Placental epithelial cell (primary cell): ENCODE measurements around the gene CDC73. TPM values are rescaled to one million over a fixed set of nuclear protein-coding genes. Genes with fewer than 3 reads are reported as not detected.

Source experiments
- small RNA-seq: library from RNA; depleted of rRNA; stranded (forward); fragments of <200 nt; gene quantifications from one replicate; pipeline ENCODE3, GENCODE V24; 2012
- total RNA-seq: library from RNA; depleted of rRNA; stranded (reverse); fragments of >200 nt; gene quantifications from 2 replicates; pipeline ENCODE4 v1.2.3, GENCODE V29; 2012

CDC73 gene
- 20.4 and 23.6 TPM in 2 replicates for total RNA-seq

DNA sequence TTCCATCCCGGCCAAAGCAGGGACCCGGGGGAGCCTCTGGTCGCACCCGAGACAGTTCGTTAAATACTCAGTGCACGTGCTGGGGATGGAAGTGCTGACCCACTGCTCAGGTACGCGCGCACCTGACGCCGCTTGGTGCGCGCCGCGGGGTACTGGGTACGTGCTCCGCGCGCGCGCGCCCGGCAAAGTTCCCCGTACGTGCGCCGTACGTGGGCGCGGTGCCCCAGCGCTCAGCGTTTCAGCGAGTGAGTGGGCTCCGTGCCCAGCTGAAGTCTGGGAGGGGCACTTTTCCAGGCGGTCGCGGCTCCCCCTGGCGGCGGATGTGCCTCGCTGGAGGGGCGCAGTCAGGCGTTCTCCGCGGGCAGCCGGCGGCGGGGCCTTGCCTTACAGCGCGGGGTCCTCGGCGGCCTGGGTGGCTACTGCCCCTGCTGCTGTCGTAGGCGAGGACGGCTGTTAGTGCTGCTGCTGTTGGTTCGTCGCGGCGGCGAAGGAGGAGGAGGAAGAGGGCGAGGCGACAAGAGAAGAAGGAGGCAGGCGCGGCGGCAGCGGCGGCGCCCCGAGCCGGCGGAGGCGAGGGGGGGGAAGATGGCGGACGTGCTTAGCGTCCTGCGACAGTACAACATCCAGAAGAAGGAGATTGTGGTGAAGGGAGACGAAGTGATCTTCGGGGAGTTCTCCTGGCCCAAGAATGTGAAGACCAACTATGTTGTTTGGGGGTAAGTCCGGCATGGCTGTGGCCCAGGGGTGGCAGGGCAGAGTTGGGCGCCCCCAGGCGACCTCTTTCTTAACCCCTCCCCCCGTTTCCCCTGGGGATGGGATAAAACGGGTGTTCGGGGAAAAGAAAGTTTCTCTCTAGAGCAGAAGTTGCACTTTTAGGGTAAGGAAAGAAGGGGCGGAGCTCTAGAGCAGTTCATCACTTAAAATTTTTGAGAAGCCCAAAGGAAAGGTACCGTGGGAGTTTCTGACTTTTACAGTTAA lies at the start of gene CDC73:
CDC73 (plus strand) TSS at position 416 of the 978 bp plus-strand sequence; CDS start at position 586, 170 bp downstream.

DNA sequence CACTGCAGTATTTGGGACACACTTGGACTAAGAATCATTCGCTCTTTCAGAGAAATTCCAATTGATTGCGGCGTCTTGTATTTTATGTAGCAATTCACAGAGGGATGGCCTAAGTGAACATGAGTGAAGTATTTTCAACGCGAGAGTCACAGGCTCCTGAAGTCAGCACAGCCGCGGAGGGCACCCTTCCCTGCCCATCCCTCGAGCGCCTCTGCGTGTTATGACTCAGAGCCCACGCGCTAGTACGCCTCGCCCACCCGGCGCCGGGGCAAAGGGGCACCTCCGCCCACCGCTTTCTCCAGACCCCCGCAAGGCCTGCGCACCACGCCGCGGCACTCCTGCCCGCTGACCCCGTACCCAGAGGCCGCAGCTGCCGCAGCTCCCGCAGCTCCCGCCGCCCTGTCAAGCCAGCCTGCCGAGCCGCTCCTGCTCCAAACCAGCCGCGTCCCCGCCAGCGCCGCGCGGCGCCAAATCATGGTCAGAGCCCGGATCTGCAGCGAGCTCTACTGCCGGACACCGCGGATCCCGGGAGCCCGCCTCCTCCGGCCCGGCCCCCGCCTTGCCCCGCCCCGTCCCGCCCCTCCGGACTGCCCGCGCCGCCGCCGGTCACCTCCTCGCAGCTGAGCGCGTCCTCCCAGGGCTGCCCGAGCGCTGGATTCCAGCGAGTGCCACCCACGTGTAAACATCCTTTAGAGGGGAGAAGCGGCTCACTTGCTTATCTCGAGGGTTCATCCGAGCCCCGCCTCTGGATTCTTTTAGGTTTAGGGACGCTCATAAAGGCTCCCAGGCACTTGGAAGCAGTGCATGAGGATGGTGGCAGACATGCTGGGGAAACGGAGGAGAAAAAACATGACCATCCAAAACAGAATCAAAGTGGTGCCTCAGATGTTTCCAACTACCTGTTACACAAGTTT lies 16.7 kb upstream of the CDC73 start, which contains the start of gene GLRX2:
GLRX2 (minus strand) TSS at position 508 of the 914 bp plus-strand sequence; CDS start at position 476, 32 bp downstream.

DNA sequence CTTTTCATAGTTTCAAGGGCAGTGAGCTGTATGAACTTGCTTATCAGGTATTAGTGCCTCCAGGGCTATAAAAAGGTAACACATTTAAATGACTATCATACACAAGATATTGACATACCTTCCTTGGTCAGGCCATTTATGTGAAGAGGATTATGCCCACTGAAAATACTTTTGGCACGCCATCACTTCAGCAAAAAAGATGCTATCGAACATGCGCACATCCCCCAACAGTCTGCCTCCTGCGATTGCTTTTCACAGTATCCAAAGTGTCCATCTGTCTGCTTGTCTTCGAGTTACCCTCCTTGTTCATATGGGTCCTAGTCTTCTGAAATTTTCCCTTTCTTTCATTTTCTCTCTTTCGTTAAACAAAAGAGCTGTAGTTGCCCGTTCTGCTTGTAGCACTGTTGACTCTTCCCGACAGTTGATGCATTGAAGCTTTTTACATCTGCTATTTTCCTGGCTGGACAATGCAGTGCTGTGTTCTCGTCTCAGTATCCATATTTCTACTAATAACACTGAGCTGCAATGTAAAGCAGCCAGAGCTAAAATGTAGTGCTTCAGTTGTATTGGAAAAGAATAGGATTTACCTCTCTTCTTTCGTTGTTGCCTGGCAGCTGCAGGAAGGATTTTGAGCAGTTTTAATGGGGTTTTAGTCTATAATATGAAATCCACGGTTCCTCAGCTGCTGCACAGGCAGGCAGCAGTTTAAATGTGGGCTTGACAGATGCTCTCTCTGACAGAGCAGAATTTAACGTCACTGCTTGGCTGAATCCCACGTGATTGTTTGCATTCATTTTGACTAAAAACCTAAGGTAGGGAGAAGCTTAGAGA lies 64.3 kb downstream of the CDC73 start, which contains the start of gene B3GALT2:
B3GALT2 (minus strand) TSS at position 713 of the 831 bp plus-strand sequence. CDS start 5,051 bp downstream, outside the sequence.

Small RNAs within 50 kb of the gene (small RNA-seq; reads per million reads assigned to genes)
- gene MIR1278, result not detected

Other genes starting within 250 kb of the CDC73 start
- gene UCHL5, start 62.7 kb upstream of the CDC73 start, total RNA-seq, result 25.1 and 42.4 TPM in 2 replicates
- 119 and 149 TPM in 2 replicates for gene RO60, start 62.4 kb upstream of the CDC73 start, total RNA-seq
- gene GLRX2, start 16.6 kb upstream of the CDC73 start, total RNA-seq, result 3.1 and 5.0 TPM in 2 replicates
- gene B3GALT2, start 64.6 kb downstream of the CDC73 start, total RNA-seq, result under 0.01 and 0.33 TPM in 2 replicates